Endothelial cell of umbilical vein (primary cell): ENCODE measurements around the gene CNIH2. TPM values are rescaled to one million over a fixed set of nuclear protein-coding genes. Genes with fewer than 3 reads are reported as not detected.

Source experiments
- BruUV-seq: library from RNA; stranded (reverse); fragments of 400-500 nt; replicated peaks from 2 replicates; lab custom pipeline; 2021; lab: Mats Ljungman, UMichigan
- CTCF ChIA-PET: fragments of 300-600, 350-600 bp; sonication (Branson Sonifier 250); formaldehyde crosslinking; loops from one replicate; lab custom pipeline; 2021; ENCODE audit warnings: antibody characterized with exemption, inconsistent platforms; lab: Charles Lee
- POLR2A ChIA-PET: fragments of 300-600, 350-600 bp; sonication (Branson Sonifier 250); formaldehyde crosslinking; loops from one replicate; lab custom pipeline; 2021; ENCODE audit warnings: antibody characterized with exemption, inconsistent platforms; lab: Charles Lee
- DNase-seq: peaks from one replicate; pipeline ENCODE4 v3.0.0-alpha.2; 2011; ENCODE audit warnings: low read depth, low spot score
- FAIRE-seq: peaks from 2 replicates; lab custom pipeline; 2011; peaks lifted over from hg19 to GRCh38; lab: Jason Lieb, UNC
- H2AFZ ChIP-seq: 2 replicates; pipeline ENCODE4 v1.6.0; 2012; ENCODE audit warnings: low read depth, low read length, control low read depth, inconsistent platforms
- H3K27ac ChIP-seq: 2 replicates; pipeline ENCODE4 v1.5.1; 2011; ENCODE audit warnings: low read depth, mild to moderate bottlenecking, control low read depth, low read length, moderate library complexity; ENCODE audit not compliant: insufficient read depth
- H3K27me3 ChIP-seq, 2 experiments: 2 replicates each; pipeline versions ENCODE4 v1.6.0 to v1.6.1; 2011; ENCODE audit warnings: low read length in 2 of 2, mixed read lengths in 1 of 2; ENCODE audit not compliant: control insufficient read depth in 2 of 2, insufficient read depth in 2 of 2
- H3K36me3 ChIP-seq, 2 experiments: 2 replicates in 1 of 2; 3 replicates in 1 of 2; pipeline ENCODE4 v1.5.1; 2011; ENCODE audit warnings: low read length in 2 of 2, mild to moderate bottlenecking in 1 of 2, moderate library complexity in 1 of 2; ENCODE audit not compliant: control insufficient read depth in 2 of 2, insufficient read depth in 2 of 2; ENCODE audit errors: extremely low read depth in 1 of 2
- H3K4me1 ChIP-seq: 3 replicates; pipeline ENCODE4 v1.5.1; 2011; ENCODE audit warnings: mild to moderate bottlenecking, low read length; ENCODE audit not compliant: control insufficient read depth, insufficient read depth; ENCODE audit errors: extremely low read depth
- H3K4me2 ChIP-seq: 2 replicates; pipeline ENCODE4 v1.6.1; 2011; ENCODE audit warnings: low read length, control low read depth, mixed read lengths; ENCODE audit not compliant: insufficient read depth
- H3K4me3 ChIP-seq, 3 experiments: fragments of 200-600 bp in 1 of 3; sonication (generic), shearing (Covaris generic) in 1 of 3; replicated peaks in 1 of 3; 2 replicates each; pipeline ENCODE4 v1.5.1; 2011 to 2016; ENCODE audit warnings: control low read depth in 3 of 3, low read length in 3 of 3, mild to moderate bottlenecking in 2 of 3, inconsistent platforms in 1 of 3, low read depth in 1 of 3, moderate library complexity in 1 of 3; ENCODE audit not compliant: insufficient read depth in 1 of 3
- H3K79me2 ChIP-seq: 2 replicates; pipeline ENCODE4 v1.6.0; 2012; ENCODE audit warnings: low read length, inconsistent platforms; ENCODE audit not compliant: control insufficient read depth, insufficient read depth
- H3K9ac ChIP-seq: replicated peaks from 2 replicates; pipeline ENCODE3; 2011; ENCODE audit warnings: low read length, control low read depth; ENCODE audit not compliant: insufficient read depth; ENCODE audit errors: extremely low read depth
- H3K9me1 ChIP-seq: replicated peaks from 3 replicates; pipeline ENCODE4 v1.6.0; 2011; ENCODE audit warnings: mild to moderate bottlenecking, low read length; ENCODE audit not compliant: control insufficient read depth, insufficient read depth; ENCODE audit errors: extremely low read depth
- H3K9me3 ChIP-seq: replicated peaks from 2 replicates; pipeline ENCODE4 v1.5.1; 2012; ENCODE audit warnings: low read length, inconsistent platforms; ENCODE audit not compliant: control insufficient read depth, insufficient read depth
- H4K20me1 ChIP-seq: replicated peaks from 2 replicates; pipeline ENCODE3; 2011; ENCODE audit warnings: mild to moderate bottlenecking, low read length; ENCODE audit not compliant: control insufficient read depth, insufficient read depth; ENCODE audit errors: extremely low read depth
- CTCF ChIP-seq, 2 donors: IDR thresholded peaks; 1 replicate in 1 of 2; 2 replicates in 1 of 2; pipeline ENCODE4 v1.5.1; 2011; ENCODE audit warnings: low read length in 2 of 2, mild to moderate bottlenecking in 2 of 2, moderate library complexity in 2 of 2, control low read depth in 1 of 2, inconsistent platforms in 1 of 2, low read depth in 1 of 2; ENCODE audit not compliant: insufficient read depth in 1 of 2; ENCODE audit errors: extremely low read depth in 1 of 2
- EZH2 ChIP-seq: IDR thresholded peaks from 2 replicates; pipeline ENCODE4 v1.6.1; 2012; ENCODE audit warnings: borderline replicate concordance, low read depth, mild to moderate bottlenecking, moderate library complexity, low read length, inconsistent platforms; ENCODE audit not compliant: severe bottlenecking
- FOS ChIP-seq: IDR thresholded peaks from 2 replicates; pipeline ENCODE4 v1.6.1; 2011; ENCODE audit warnings: mild to moderate bottlenecking, low read length, moderate library complexity, borderline replicate concordance; ENCODE audit not compliant: insufficient read depth
- GATA2 ChIP-seq: IDR thresholded peaks from 2 replicates; pipeline ENCODE4 v1.7.0; 2011; ENCODE audit warnings: low read depth, mild to moderate bottlenecking, moderate library complexity, mixed read lengths, low read length; ENCODE audit not compliant: insufficient read length, insufficient read depth
- JUN ChIP-seq: IDR thresholded peaks from 2 replicates; pipeline ENCODE4 v1.6.1; 2011; ENCODE audit warnings: borderline replicate concordance, low read depth; ENCODE audit not compliant: insufficient read length, insufficient read depth
- MAX ChIP-seq: IDR thresholded peaks from 2 replicates; pipeline ENCODE4 v1.6.1; 2011; ENCODE audit not compliant: insufficient read depth, insufficient read length
- MYC ChIP-seq: IDR thresholded peaks from one replicate; pipeline ENCODE4 v1.6.1; 2011; ENCODE audit warnings: mild to moderate bottlenecking, low read depth, low read length
- POLR2A ChIP-seq: IDR thresholded peaks from 2 replicates; pipeline ENCODE4 v1.6.1; 2012; ENCODE audit warnings: low read depth, mild to moderate bottlenecking, control low read depth, low read length
- POLR2AphosphoS5 ChIP-seq: IDR thresholded peaks from 2 replicates; pipeline ENCODE4 v1.6.1; 2012; ENCODE audit warnings: low read depth, mild to moderate bottlenecking, control low read depth, low read length, moderate library complexity; ENCODE audit not compliant: insufficient read depth
- dilution Hi-C: fragments of 300-500 bp; cut with MboI; formaldehyde crosslinking; loops from one replicate; pipeline ENCODE4 v1.15.0; 2019; ENCODE audit warnings: low sequenced_read_pairs; ENCODE audit not compliant: extremely low pct_ligation_motif_present
- intact Hi-C: fragments of 100-400 bp; cut with micrococcal nuclease; formaldehyde crosslinking; loops from one replicate; pipeline ENCODE4 v1.10.0; 2022
- polyA plus RNA-seq, 4 experiments: library from polyadenylated mRNA; depleted of rRNA in 3 of 4; stranded (reverse) in 3 of 4; unstranded in 1 of 4; fragments of >200 nt; gene quantifications; 2 replicates each; pipeline versions ENCODE4 v1.2.1 to v1.2.3, GENCODE V29; 2011 to 2012; ENCODE audit warnings: missing spikeins in 1 of 4
- total RNA-seq: library from RNA; stranded (reverse); gene quantifications from 2 replicates; pipeline ENCODE4 v1.2.3, GENCODE V29; 2021

CNIH2 gene
- total and polyA plus RNA-seq, 2 donors (not counting 3 experiments of a cell fraction or from before 2014, with no cell fraction given), result 0.46 to 1.2 TPM

DNA sequence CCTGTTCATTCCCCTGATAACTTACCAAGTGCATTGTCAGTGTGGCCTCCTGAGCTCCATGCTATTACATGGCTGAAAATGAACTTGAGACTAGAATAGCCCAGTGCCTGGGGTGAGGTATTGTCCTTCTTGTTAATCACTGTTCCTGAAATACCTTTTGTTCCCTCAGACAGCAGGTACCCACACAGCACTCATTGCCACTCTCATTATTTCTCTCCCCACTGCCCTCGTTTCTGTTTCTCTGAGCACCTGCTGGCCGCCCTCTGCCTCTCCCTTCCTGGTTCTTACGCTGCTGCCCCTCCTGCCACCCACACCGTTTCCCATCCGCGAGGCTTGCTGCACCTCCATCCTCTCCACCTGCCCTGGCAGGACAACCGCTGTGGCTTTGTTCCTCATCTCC lies 46.4 kb upstream of the CNIH2 start:
- peaks cover 0 to 51% of the 10 kb centered on the region in 2 experiments for H3K36me3 ChIP-seq
- H4K20me1 ChIP-seq, result no peaks in the 10 kb centered on the region
- ChIA-PET POLR2A (no interaction called here), CTCF (interaction anchor here (1.7 kb wide), 1 partner anchor 9 kb away, joined by 5 read pairs; no protein-coding TSS in a partner anchor)
- no peak for DNase-seq
- no peaks in the 10 kb centered on the region for H3K9me3 ChIP-seq
- no TSS peak for BruUV-seq
- H3K79me2 ChIP-seq, result no peaks in the 10 kb centered on the region
- intact Hi-C loops, result no loop called here
- H3K4me3 ChIP-seq, result no peak overlapping the region
- H3K27me3 ChIP-seq, result no peaks in the 10 kb centered on the region
- no peak overlapping the region for H3K27ac ChIP-seq
- FAIRE-seq, result no peak
- H3K4me2 ChIP-seq, result no peak overlapping the region
- no peaks in the 10 kb centered on the region for H3K9me1 ChIP-seq
- TF ChIP-seq MYC (no peak), EZH2 (no peak), JUN (no peak), POLR2A (no peak), FOS (no peak), POLR2AphosphoS5 (no peak)
- H3K9ac ChIP-seq, result no peak overlapping the region
- no peaks in the 10 kb centered on the region for H3K4me1 ChIP-seq
- dilution Hi-C loops, result no loop called here
- no peak overlapping the region for H2AFZ ChIP-seq

DNA sequence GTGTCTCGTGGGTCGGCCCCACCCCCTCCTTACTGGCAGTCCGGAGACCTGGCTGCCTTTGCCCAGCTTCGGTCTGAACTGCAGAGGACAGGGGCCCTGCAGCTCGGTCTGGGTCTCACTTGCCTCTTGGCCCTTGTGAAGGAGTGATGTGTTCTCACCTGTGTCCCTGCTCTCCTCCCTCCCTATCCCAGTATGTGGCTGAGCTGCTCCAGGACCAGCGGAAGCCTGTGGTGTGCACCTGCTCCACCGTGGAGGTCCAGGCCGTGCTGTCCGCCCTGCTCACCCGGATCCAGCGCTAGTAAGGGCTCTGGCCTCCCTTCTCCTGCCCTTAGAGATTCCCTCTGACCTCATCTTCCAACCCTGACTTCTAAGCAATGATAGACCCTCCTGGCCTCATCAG lies 45.2 kb upstream of the CNIH2 start:
- ChIA-PET CTCF (interaction anchor here (1.7 to 4.5 kb wide), 2 partner anchors 10 kb away, joined by 5 to 25 read pairs; no protein-coding TSS in a partner anchor), POLR2A (no interaction called here)
- Histone ChIP-seq H3K4me3 (no peak overlapping the region), H4K20me1 (no peaks in the 10 kb centered on the region), H2AFZ (no peak overlapping the region), H3K79me2 (no peaks in the 10 kb centered on the region), H3K9me3 (no peaks in the 10 kb centered on the region), H3K27me3 (no peaks in the 10 kb centered on the region), H3K9ac (no peak overlapping the region), H3K9me1 (no peaks in the 10 kb centered on the region), H3K4me2 (no peak overlapping the region), H3K27ac (no peak overlapping the region), H3K36me3 (peaks cover 0 to 53% of the 10 kb centered on the region in 2 experiments), H3K4me1 (no peaks in the 10 kb centered on the region)
- BruUV-seq, result no TSS peak
- no peak for DNase-seq
- intact Hi-C loops, result no loop called here
- TF ChIP-seq MAX (no peak), POLR2A (no peak), EZH2 (no peak), CTCF (IDR thresholded peaks at IDR 0.05; ENCODE audit: extremely low read depth in 1 of 2, insufficient read depth in 1 of 2, low read depth in 1 of 2, low read length in 2 of 2) (no peak), JUN (no peak), POLR2AphosphoS5 (no peak), FOS (no peak), GATA2 (no peak), MYC (no peak)
- FAIRE-seq, result no peak
- dilution Hi-C loops, result no loop called here
